Motor neuron (in vitro differentiated cells): ENCODE results near the gene ZBTB48. TPM values are rescaled to one million over a fixed set of nuclear protein-coding genes. Genes with fewer than 3 reads are reported as not detected.
"Not testable (repeated sequence)": the region's sequence is repeated elsewhere in the genome, so short reads cannot be mapped to it uniquely, and the experiment has no call there.

Source experiments
- ATAC-seq, 8 experiments: fragments of 200-7000 bp; cut with Tn5 transposase; replicated peaks in 6 of 8; 2 replicates each; pipeline ENCODE4 v1.8.0; 2021; ENCODE audit warnings: mild to moderate bottlenecking in 8 of 8, moderate library complexity in 8 of 8
- H3K27ac ChIP-seq, 2 donors: fragments of 250-450 bp; sonication (Bioruptor Pico); 2 replicates each; pipeline ENCODE4 v1.9.0; 2021; ENCODE audit warnings: antibody characterized with exemption in 2 of 2, mild to moderate bottlenecking in 2 of 2, moderate library complexity in 1 of 2
- H3K4me1 ChIP-seq, 2 donors: fragments of 250-450 bp; sonication (Bioruptor Pico); replicated peaks in 1 of 2; 2 replicates each; pipeline ENCODE4 v1.6.1; 2021; ENCODE audit warnings: antibody characterized with exemption in 2 of 2, mild to moderate bottlenecking in 2 of 2, moderate library complexity in 1 of 2
- H3K4me3 ChIP-seq, 5 donors: fragments of 250-450 bp; sonication (Bioruptor Pico); 2 replicates each; pipeline ENCODE4 v1.9.0; 2021; ENCODE audit warnings: antibody characterized with exemption in 5 of 5, mild to moderate bottlenecking in 5 of 5, moderate library complexity in 4 of 5
- WGBS, 10 experiments: fragments of 450-650 bp; shearing (Covaris generic); methylation state at CpG; one replicate each; pipeline ENCODE4 v1.0.0; 2022; 5-methylcytosine and 5-hydroxymethylcytosine counted together
- in situ Hi-C, 9 experiments: fragments of 400-800 bp; cut with MboI; loops; one replicate each; pipeline ENCODE4 v1.15.0; 2021; ENCODE audit warnings: low sequenced_read_pairs in 9 of 9, low pct_unique_long_range_greater_than_20kb in 2 of 9; ENCODE audit not compliant: unreplicated experiment in 9 of 9
- total RNA-seq, 8 experiments: library from RNA; unstranded; fragments of 300-600 nt; gene quantifications; 2 replicates each; pipeline versions ENCODE4 v1.2.3 to v1.2.4, GENCODE V29; 2022

ZBTB48 gene
- total RNA-seq, 8 experiments from 2014 or later = 21.9 to 44.4 (median 27.8) TPM

DNA sequence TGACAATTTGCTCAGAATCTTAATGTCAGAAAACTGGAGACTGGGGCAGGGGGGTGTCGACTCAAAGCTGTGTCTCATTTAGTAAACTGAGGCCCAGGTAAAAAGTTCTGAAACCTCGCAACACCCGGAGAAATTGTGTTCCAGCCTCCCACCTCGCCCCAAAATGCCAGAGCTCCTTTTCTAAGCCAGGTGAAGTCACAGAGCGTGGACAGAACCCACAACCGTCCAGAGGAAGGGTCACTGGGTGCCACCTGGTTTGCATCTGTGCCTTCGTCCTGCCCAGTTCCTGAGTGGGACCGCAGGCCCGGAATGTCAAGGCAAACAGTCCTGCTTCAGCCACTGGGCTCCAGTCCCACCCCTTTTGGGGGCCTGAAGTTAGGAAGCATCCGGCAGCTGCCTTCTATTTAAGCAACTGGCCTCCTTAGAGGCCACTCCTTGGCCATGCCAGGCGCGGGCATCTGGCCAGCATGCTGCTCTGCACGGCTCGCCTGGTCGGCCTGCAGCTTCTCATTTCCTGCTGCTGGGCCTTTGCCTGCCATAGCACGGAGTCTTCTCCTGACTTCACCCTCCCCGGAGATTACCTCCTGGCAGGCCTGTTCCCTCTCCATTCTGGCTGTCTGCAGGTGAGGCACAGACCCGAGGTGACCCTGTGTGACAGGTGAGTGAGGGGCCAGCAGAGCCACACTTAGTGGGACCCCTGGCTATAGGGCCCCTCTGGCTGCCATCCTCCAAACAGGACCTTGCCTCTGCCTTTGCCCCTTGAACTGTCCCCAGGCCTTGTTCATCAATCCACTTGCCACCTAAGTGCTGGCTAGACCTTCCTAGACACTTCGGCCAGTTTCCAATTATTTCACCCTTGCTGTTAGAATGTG, 24.7 kb upstream of the ZBTB48 start, which contains the start of gene TAS1R1:
TSS of gene TAS1R1 (plus strand) at position 401 of the 872 bp plus-strand sequence. CDS start at position 468, 67 bp downstream.
- no peak for ATAC-seq
- in situ Hi-C loops = no loop called here
- 0 to 100% (median 76%) methylated on average over 1 to 16 of the region's 19 CpGs; no CpG with 5 or more reads in 1 of the 10 experiments for WGBS, 10 experiments
- peak within 1 kb of the TSS; percentile 67 to 82 for H3K27ac ChIP-seq
- peak within 1 kb of the TSS; percentile 76 to 100 (median 99) for H3K4me3 ChIP-seq
- peaks cover 8% of the 10 kb centered on the region in 2 donors for H3K4me1 ChIP-seq

DNA sequence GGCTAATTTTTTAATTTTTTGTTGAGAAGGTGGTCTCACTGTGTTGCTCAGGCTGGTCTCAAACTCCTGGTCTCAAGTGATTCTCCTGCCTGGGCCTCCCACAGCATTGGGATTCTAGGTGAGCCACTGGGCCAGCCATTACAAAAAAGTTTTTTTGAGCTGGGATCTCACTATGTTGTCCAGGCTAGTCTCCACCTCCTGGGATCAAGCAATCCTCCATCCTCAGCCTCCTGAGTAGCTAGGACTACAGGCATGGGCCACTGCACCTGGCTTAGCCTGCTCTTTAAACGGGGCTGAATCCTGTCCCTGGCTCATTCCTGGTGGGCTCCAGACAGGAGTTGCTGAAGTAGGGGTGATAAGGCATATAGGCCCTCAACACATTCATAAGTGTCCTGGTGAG, 22.2 kb upstream of the ZBTB48 start:
- 20 to 100% (median 64%) methylated on average over 1 of the region's 1 CpG; no CpG with 5 or more reads in 5 of the 10 experiments for WGBS, 10 experiments
- H3K4me1 ChIP-seq = peaks cover 8% of the 10 kb centered on the region in 2 donors
- H3K27ac ChIP-seq = no peak overlapping the region
- H3K4me3 ChIP-seq = no peak overlapping the region
- in situ Hi-C loops = no loop called here
- no peak for ATAC-seq

DNA sequence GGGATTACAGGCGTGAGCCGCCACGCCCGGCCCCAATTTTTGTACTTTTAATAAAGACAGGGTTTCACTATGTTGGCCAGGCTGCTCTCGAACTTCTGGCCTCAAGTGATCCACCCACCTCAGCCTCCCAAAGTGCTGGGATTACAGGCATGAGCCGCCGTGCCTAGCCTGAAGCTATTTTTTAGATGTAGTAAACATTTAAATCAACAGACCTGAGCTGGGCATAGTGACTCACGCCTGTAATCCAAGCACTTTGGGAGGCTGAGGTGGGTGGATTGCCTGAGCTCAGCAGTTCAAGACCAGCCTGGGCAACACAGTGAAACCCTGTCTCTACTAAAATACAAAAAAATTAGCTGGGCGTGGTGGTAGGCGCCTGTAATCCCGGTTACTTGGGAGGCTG, 20.6 kb upstream of the ZBTB48 start:
- WGBS, 10 experiments = 40 to 89% (median 73%) methylated on average over 1 to 8 of the region's 11 CpGs; no CpG with 5 or more reads in 5 of the 10 experiments
- H3K4me1 ChIP-seq, ATAC-seq, H3K4me3 ChIP-seq, H3K27ac ChIP-seq, in situ Hi-C loops: not testable (repeated sequence)

DNA sequence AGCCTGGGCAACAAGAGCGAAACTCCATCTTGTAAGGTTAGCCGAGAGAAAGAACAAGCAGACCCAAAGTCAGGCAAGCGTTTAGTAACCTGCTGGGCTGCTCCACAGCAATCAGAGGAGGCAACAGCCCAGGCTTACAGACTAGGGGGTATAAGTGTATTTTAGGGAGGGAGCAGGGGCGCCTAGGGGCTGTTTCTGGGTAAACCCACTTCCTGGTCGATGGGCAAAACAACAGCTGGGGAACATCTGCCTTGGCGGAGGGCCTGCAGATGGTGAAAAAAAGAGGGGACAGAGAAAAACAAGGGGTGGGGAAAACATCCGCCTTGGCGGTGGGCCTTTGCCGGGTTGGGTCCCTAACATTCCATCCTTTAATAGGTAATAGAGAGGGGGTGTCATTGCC, 19.5 kb upstream of the ZBTB48 start:
- no peak overlapping the region for H3K27ac ChIP-seq
- in situ Hi-C loops = no loop called here
- 10 to 100% (median 51%) methylated on average over 1 to 8 of the region's 9 CpGs; no CpG with 5 or more reads in 4 of the 10 experiments for WGBS, 10 experiments
- ATAC-seq = no peak
- no peak overlapping the region for H3K4me3 ChIP-seq
- no peaks in the 10 kb centered on the region for H3K4me1 ChIP-seq

DNA sequence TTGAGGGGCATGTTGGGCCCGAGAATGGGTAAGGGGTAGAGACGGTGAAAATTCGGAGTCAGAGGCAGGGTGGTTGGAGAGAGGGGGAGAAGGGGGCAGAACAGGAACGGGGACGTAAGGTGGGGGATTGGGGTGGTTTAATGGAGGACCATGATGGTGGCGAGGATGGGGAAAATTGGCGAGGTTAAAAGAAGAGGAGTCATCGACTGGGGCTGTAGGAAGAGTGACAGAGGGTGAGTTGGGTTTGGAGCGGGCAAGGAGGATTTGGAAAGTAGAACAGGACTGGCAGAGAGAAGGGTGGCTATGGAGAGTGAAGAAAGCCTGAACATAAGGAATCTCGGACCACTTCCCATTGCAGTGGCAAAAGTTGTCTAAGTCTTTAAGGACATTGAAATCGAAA, 10.8 kb upstream of the ZBTB48 start:
- peak overlapping the region in 1 of 2 donors; percentile 17 for H3K27ac ChIP-seq
- ATAC-seq = no peak
- in situ Hi-C loops = no loop called here
- 58 to 100% (median 84%) methylated on average over 1 to 10 of the region's 11 CpGs; no CpG with 5 or more reads in 2 of the 10 experiments for WGBS, 10 experiments
- no peaks in the 10 kb centered on the region for H3K4me1 ChIP-seq
- no peak overlapping the region for H3K4me3 ChIP-seq

DNA sequence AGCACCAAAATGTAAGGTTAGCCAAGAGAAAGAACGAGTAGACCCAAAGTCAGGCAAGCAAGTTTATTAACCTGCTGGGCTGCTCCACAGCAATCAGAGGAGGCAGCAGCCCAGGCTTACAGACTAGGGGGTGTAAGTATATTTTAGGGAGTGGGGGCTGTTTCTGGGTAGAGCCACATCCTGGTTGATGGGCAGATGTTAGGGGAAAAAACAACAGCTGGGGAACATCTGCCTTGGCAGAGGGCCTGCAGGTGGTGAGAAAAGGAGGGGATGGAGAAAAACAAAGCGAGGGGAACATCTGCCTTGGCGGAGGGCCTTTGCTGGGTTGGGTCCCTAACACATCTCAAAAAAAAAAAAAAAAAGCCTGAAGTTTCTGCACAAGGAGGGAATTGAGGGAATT, 9.7 kb upstream of the ZBTB48 start:
- no peak for ATAC-seq
- WGBS, 10 experiments = 0 to 100% (median 66%) methylated on average over 1 to 3 of the region's 3 CpGs; no CpG with 5 or more reads in 3 of the 10 experiments
- in situ Hi-C loops = no loop called here
- Histone ChIP-seq H3K4me3 (no peak overlapping the region), H3K4me1 (no peaks in the 10 kb centered on the region), H3K27ac (no peak overlapping the region)

DNA sequence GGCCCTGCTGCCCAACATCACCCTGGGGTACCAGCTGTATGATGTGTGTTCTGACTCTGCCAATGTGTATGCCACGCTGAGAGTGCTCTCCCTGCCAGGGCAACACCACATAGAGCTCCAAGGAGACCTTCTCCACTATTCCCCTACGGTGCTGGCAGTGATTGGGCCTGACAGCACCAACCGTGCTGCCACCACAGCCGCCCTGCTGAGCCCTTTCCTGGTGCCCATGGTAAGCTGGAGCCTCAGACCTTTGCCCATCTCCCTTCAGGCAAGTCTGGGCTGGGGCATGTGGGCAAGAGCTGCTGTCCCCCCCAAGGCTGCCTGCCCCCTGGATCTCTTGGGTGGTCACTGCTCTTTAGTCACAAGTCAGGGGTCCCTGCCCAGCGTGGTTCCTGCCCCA, 8.8 kb upstream of the ZBTB48 start:
- no peaks in the 10 kb centered on the region for H3K4me1 ChIP-seq
- H3K27ac ChIP-seq = no peak overlapping the region
- no peak overlapping the region for H3K4me3 ChIP-seq
- in situ Hi-C loops = no loop called here
- 33 to 64% (median 47%) methylated on average over 1 to 4 of the region's 5 CpGs; no CpG with 5 or more reads in 6 of the 10 experiments for WGBS, 10 experiments
- ATAC-seq = no peak

DNA sequence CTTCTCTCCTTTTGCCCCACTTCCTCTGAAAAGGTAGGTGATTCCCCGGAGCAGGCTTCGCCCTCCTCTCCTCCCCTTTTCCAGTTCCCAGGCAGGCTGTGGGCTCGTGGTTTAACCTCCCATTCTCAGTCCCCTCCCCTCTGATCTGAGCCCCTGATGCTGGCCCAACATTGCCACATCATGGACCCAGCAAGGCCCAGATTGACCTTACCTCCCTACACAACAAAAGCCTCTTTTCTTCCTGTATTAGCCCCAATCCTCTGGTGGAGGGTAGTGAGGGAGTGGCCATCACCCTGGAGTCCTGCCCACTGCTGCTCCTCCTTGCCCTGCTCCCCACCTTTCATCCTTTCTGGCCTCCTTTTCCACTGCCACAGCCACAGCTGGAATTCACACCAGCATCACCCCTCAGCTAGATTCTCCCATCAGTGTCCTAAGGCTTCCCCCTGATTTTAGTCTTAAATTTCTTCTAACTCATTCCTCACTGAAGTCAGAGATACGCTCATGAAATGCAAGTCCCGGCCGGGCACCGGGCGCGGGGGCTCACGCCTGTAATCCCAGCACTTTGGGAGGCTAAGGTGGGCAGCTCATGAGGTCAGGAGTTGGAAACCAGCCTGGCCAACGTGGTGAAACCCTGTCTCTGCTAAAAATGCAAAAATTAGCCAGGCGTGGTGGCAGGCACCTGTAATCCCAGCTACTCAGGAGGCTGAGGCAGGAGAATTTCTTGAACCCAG, 7.0 kb upstream of the ZBTB48 start:
- no peak for ATAC-seq
- in situ Hi-C loops = no loop called here
- no peaks in the 10 kb centered on the region for H3K4me1 ChIP-seq
- WGBS, 10 experiments = 20 to 100% (median 58%) methylated on average over 1 to 11 of the region's 12 CpGs; no CpG with 5 or more reads in 3 of the 10 experiments
- H3K27ac ChIP-seq = no peak overlapping the region
- H3K4me3 ChIP-seq = no peak overlapping the region

DNA sequence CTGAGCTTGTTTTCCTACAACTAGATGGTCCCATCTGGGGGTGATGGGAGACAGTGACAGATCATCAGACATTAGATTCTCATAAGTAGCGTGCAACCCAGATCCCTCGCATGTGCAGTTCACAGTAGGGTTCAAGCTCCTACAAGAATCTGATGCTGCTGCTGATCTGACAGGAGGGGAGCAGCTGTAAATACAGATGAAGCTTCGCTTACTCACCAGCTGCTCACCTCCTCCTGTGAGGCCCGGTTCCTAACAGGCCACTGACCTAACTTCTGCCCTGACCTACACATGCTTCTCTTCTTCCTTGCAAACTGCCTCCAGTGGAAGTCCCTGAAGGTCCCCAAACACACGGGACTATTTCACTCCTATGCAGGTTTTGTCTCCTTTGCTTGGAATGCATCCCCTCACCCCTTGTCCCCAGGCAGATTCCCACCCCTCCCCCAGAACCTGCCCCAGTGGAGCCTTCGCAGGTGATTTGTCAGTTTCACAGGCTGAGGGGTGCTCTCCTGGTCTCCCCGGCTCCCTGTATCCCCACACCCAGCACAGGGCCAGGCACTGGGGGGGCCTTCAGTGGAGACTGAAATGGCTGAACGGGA, 5.7 kb upstream of the ZBTB48 start:
- in situ Hi-C loops = no loop called here
- H3K4me3 ChIP-seq = no peak overlapping the region
- 53 to 92% (median 78%) methylated on average over 1 to 5 of the region's 8 CpGs; no CpG with 5 or more reads in 4 of the 10 experiments for WGBS, 10 experiments
- H3K27ac ChIP-seq = no peak overlapping the region
- peaks cover 5 to 6% of the 10 kb centered on the region in 2 donors for H3K4me1 ChIP-seq
- no peak for ATAC-seq

DNA sequence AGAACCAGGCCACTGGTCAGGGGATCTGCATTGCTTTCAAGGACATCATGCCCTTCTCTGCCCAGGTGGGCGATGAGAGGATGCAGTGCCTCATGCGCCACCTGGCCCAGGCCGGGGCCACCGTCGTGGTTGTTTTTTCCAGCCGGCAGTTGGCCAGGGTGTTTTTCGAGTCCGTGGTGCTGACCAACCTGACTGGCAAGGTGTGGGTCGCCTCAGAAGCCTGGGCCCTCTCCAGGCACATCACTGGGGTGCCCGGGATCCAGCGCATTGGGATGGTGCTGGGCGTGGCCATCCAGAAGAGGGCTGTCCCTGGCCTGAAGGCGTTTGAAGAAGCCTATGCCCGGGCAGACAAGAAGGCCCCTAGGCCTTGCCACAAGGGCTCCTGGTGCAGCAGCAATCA, 5.0 kb upstream of the ZBTB48 start:
- H3K4me3 ChIP-seq = no peak overlapping the region
- H3K4me1 ChIP-seq = peaks cover 8 to 10% of the 10 kb centered on the region in 2 donors
- no peak overlapping the region for H3K27ac ChIP-seq
- 28 to 94% (median 76%) methylated on average over 2 to 13 of the region's 14 CpGs; no CpG with 5 or more reads in 5 of the 10 experiments for WGBS, 10 experiments
- ATAC-seq = no peak
- in situ Hi-C loops = no loop called here

DNA sequence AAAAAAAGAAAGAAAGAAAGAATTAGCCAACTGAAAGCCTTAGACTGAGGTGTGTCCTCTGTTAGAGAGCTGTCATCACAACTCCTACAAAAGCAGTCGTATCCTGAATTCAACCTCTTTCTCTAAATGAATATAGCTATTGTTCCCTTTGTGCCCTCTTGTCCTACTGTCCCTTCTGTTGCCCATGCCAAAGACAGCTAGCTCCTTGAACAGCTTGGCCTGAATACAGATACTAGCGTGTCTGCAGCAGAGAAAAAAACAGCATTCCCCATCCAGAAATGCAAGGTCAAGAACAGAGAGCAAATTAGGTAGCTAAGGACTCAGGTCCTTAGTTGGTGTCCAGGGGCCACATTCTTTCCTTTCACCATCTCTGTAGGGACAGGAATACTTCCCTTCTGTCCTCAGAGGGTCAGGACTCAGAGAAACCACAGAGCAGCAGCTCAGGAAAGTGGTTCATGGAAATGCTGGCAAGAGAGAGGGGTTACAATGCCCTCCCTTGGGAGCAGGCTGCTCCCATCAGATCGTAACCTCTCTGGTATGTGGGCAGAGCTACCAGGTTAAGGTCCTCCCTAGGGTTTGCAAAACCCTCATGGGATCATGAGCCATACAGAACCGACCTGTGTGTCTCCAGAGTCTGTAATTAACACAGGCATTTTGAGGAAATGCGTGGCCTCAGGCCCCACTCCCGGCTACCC, 1.8 kb upstream of the ZBTB48 start:
- H3K27ac ChIP-seq = no peak overlapping the region
- 33 to 100% (median 80%) methylated on average over 1 to 6 of the region's 6 CpGs for WGBS, 10 experiments

DNA sequence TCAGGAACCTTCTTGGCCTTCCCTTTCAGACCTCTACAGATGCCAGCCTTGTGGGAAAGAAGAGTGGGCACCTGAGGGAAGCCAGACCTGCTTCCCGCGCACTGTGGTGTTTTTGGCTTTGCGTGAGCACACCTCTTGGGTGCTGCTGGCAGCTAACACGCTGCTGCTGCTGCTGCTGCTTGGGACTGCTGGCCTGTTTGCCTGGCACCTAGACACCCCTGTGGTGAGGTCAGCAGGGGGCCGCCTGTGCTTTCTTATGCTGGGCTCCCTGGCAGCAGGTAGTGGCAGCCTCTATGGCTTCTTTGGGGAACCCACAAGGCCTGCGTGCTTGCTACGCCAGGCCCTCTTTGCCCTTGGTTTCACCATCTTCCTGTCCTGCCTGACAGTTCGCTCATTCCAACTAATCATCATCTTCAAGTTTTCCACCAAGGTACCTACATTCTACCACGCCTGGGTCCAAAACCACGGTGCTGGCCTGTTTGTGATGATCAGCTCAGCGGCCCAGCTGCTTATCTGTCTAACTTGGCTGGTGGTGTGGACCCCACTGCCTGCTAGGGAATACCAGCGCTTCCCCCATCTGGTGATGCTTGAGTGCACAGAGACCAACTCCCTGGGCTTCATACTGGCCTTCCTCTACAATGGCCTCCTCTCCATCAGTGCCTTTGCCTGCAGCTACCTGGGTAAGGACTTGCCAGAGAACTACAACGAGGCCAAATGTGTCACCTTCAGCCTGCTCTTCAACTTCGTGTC, 995 bp upstream of the ZBTB48 start:
- 72 to 100% (median 93%) methylated on average over 1 to 8 of the region's 14 CpGs; no CpG with 5 or more reads in 1 of the 10 experiments for WGBS, 10 experiments
- in situ Hi-C loops = no loop called here
- ATAC-seq = no peak
- H3K4me1 ChIP-seq = peaks cover 22 to 23% of the 10 kb centered on the region in 2 donors
- peak overlapping the region; percentile 62 to 91 (median 83) for H3K4me3 ChIP-seq
- H3K27ac ChIP-seq = peak overlapping the region; percentile 86

More for the DNA sequence above, 1.8 kb upstream of the ZBTB48 start:
- Histone ChIP-seq H3K4me1 (peaks cover 22 to 23% of the 10 kb centered on the region in 2 donors), H3K4me3 (no peak overlapping the region)
- in situ Hi-C loops = no loop called here
- ATAC-seq = no peak
